HG03135 (cell line): ENCODE measurements around the gene GPR143.
"Not testable (repeated sequence)": the region's sequence is repeated elsewhere in the genome, so short reads cannot be mapped to it uniquely, and the experiment has no call there.

ENCODE experiments used
- ATAC-seq: cut with Tn5 transposase; IDR thresholded peaks from one replicate; pipeline ENCODE4 v1.9.1; 2021; ENCODE audit warnings: mild to moderate bottlenecking, moderate library complexity; ENCODE audit not compliant: unreplicated experiment

Gene GPR143

GRCh38 chrX:9765737-9766097 is at the start of gene GPR143:
GPR143 (minus strand) TSS chrX:9765847; CDS start chrX:9765817, 30 bp downstream.
- ATAC-seq: no peak

GRCh38 chrX:9811086-9811485 is 45.4 kb upstream of the GPR143 start:
- ATAC-seq: not testable (repeated sequence)

GRCh38 chrX:9809876-9810275 is 44.2 kb upstream of the GPR143 start:
- not testable (repeated sequence) for ATAC-seq

GRCh38 chrX:9807355-9808182 is 41.9 kb upstream of the GPR143 start:
- no peak for ATAC-seq

- ATAC-seq: no peak
These were observed 40.3 kb upstream of the GPR143 start for GRCh38 chrX:9805956-9806355.

GRCh38 chrX:9804444-9804843 is 38.8 kb upstream of the GPR143 start:
- no peak for ATAC-seq

- no peak for ATAC-seq
These were observed 37.1 kb upstream of the GPR143 start for GRCh38 chrX:9802737-9803136.

- no peak for ATAC-seq
These were observed 32.0 kb upstream of the GPR143 start for GRCh38 chrX:9797384-9798360.

GRCh38 chrX:9794495-9794894 is 28.8 kb upstream of the GPR143 start:
- ATAC-seq: no peak

- no peak for ATAC-seq
These were observed 25.2 kb upstream of the GPR143 start for GRCh38 chrX:9790866-9791265.

GRCh38 chrX:9789555-9789954 is 23.9 kb upstream of the GPR143 start:
- no peak for ATAC-seq

- ATAC-seq: no peak
These were observed 23.3 kb upstream of the GPR143 start for GRCh38 chrX:9788911-9789310.

- ATAC-seq: no peak
These were observed 21.4 kb upstream of the GPR143 start for GRCh38 chrX:9786798-9787635.

- ATAC-seq: no peak
These were observed 20.5 kb upstream of the GPR143 start, which contains the start of gene SHROOM2 for GRCh38 chrX:9785944-9786797. SHROOM2 (plus strand) TSS chrX:9786429; CDS start chrX:9786546, 117 bp downstream.

GRCh38 chrX:9785254-9785943 is 19.8 kb upstream of the GPR143 start:
- no peak for ATAC-seq

- no peak for ATAC-seq
These were observed 18.7 kb upstream of the GPR143 start for GRCh38 chrX:9784332-9784731.

GRCh38 chrX:9781941-9782340 is 16.3 kb upstream of the GPR143 start:
- ATAC-seq: no peak

GRCh38 chrX:9775930-9776329 is 10.3 kb upstream of the GPR143 start:
- no peak for ATAC-seq

- no peak for ATAC-seq
These were observed 7.3 kb upstream of the GPR143 start for GRCh38 chrX:9772943-9773342.
